HG03520 (cell line): ENCODE measurements around the gene ULBP2.

Experiments used
- ATAC-seq: cut with Tn5 transposase; IDR thresholded peaks from one replicate; pipeline ENCODE4 v1.9.1; 2021; ENCODE audit warnings: mild to moderate bottlenecking, moderate library complexity; ENCODE audit not compliant: unreplicated experiment

The ULBP2 gene

GRCh38 chr6:149941583-149942460, at the start of gene ULBP2:
TSS of gene ULBP2 (plus strand) at chr6:149942014. CDS start at chr6:149942073, 59 bp downstream.
- ATAC-seq: peak; percentile 35

- ATAC-seq: no peak
These were observed 46.7 kb upstream of the ULBP2 start for GRCh38 chr6:149895048-149895590.

DNA sequence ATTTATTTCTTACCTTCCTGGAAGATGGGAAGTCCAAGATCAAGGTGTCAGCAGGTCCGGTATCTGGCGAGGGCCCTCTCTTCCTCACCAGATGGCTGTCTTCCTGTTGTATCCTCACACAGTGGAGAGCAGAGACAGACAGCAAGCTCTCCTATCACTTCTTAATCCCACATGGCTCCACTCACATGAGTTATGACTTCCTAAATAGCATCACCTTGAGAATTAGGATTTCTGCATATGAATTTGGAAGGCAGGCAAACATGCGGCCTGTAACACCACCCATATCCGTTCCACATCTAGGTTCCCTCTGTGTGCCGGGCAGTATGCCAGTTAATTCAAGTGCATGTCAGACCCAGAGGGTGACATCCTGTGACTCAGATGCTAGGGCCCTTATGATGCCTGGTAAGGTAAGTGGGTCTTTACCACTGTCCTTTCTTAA, 46.0 kb upstream of the ULBP2 start:
- no peak for ATAC-seq

GRCh38 chr6:149896491-149896890, 45.3 kb upstream of the ULBP2 start:
- no peak for ATAC-seq

DNA sequence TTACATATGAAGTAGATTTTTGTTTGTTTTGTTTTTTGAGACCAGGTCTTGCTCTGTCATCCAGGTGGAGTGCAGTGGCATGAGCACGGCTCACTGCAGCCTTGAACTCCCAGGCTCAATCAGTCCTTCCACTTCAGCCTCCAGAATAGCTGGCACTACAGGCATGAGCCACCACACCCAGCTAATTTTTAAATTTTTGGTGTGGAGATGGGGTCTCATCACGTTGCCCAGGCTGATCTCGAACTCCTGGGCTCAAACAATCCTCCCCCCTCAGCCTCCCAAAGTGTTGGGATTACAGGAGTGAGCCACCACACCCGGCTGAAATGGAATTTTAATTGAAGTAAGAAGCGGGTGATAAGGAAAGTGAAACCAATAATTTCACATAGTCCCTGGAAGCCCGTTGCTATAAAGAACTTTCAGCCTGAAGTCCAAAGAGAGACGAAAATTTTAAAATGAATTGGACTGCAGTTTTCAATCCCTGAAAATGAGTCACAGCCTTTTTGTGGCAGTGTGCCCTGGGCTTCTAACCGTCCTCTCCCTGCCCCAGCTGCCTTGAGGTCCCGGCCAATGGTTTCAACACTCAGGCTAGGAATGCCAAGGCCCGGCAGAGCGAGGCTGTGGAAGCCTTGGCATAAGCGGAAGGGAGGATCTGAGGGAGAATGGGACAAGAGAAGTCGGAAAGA, 44.7 kb upstream of the ULBP2 start:
- no peak for ATAC-seq

DNA sequence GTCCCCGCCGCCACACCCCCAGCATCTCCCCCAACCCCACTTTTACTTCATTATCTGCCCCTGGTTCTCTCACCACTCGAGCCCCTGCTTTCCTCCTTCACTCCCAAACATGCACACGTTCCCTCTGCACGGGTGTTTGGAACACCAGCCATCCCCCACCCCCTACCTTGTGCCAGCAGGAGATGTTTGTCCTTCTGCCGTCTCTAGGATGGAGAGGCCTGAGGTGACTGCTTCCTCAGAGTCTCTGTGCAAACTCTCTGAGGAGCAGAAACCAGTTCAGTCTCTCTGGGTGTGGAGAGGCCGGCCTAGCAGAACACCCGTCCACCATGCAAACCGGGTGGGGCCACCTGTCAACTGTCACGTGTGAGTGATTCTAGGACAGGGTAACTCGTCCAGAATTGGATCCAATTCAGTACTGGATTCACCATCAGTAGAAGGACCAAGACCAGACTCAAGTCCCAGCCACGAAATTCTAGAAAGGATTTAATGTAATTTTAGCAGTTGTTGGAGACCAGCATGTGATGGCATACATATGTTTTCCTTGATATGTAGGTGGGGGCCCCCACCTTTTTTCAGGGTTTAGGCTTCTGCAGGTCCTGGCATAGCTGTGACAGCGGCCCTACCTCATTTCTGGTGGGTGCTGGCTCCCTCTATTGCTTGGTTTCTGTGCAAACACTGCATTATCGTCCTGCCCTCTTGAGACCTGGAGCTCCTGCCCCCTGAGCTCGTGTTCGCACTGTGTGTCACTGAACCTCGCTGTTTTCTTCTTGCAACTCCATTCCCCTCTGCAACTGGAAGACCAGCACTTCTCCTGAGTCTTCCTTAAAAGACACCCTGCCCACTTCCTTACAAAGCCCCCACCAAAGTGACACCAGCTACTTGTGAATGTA, 43.7 kb upstream of the ULBP2 start, which contains the start of gene RAET1E:
Gene RAET1E (minus strand): TSS at position 259 of the 890 bp plus-strand sequence. CDS start 7,212 bp downstream, outside the sequence.
- ATAC-seq: no peak

DNA sequence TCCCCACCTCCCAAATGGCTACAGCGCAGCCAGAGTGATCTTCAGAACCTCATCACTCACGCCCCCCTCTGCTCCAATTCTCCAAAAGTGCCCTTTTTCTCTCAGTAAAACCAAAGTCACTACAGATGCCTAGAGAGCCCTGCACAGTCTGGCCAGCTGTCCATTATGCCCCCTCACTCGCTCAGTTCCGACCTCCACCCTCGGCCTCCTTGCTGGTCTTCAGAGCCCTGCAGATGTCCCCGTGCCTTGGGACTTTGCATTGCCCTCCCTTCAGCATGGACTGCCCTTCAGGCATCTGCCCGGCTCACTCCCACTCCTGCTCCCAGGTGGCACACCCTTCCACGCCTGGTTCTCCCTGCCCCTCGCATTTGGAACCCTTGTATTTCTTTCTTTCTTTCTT, 42.8 kb upstream of the ULBP2 start:
- no peak for ATAC-seq

DNA sequence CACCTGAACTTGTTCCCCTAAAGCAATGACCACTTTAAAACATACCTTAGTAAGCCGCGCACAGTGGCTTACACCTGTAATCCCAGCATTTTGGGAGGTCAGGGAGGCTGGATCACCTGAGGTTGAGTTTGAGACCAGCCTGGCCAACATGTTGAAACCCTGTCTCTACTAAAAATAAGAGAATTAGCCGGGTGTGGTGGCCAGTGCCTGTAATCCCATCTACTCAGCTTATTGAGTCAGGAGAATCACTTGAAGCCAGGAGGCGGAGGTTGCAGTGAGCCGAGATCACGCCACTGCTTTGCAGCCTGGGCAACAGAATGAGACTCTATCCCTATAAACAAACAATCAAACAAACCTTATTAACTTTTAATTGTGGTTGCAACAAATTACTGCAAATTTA, 42.3 kb upstream of the ULBP2 start:
- no peak for ATAC-seq

GRCh38 chr6:149899926-149900619, 41.7 kb upstream of the ULBP2 start:
- no peak for ATAC-seq

DNA sequence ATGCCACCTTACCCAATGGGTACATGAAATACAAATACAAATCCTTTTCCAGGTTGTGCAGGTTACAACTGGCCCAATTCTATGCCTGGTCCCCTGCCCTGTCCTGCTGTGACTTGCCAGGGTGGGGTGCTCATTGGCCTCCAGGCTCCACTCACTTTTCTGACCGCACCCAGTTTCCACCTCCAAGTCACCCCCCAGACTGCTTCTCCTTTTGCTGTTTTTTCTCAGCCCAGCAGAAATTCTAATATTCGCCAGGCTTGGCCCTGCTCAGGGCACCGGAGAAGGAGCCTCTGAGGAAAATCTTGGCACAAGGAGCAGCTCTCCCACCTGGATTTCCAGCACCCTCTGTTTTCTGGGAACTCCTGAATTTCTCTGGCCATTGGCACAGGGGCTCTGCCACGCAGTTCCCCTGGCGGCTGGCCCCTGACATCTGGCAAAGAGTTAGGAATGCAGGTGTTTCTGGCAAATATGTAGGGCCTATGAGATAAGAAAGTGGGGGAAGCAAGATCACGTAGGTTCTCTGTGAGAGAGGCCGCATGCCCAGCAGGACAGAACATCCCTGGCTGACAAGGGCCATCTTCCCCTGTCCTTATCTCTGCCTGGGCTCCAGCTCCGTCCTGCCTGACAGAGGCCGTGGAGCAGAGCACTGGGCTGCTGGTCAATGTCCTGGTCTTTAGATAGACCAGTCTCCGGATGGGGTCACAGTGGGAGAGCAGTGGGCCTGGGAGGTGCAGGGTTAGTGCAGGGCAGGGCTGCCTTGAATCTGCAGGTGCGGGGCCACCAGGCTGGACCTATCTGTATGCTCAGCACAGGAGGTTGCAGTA, 41.0 kb upstream of the ULBP2 start:
- no peak for ATAC-seq

- ATAC-seq: no peak
These were observed 40.2 kb upstream of the ULBP2 start for GRCh38 chr6:149901444-149902140.

GRCh38 chr6:149903938-149904611, 37.7 kb upstream of the ULBP2 start:
- no peak for ATAC-seq

- ATAC-seq: no peak
These were observed 37.0 kb upstream of the ULBP2 start for GRCh38 chr6:149904661-149905370.

GRCh38 chr6:149905371-149905910, 36.4 kb upstream of the ULBP2 start:
- ATAC-seq: no peak

DNA sequence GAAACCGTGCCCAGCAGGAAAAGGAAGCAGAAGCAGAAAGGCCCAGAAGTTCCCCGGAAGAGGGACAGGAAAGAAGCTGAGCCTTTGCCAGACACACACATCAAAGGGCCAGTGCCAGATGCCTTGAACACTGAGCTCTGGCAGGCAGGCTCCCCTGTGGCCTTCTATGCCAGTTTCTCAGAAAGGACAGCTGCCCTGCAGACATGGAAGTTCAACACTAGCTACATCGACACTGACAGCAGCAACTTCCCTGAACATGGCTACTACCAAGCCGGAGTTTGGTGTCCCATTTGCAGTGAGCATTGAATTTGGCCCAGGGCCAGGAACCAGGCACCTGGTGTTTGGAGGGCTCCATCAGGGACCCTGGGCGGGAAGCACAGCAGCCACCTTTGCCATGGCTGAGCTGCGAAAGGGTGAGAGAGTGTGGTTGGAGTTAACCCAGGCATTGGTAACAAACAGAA, 35.9 kb upstream of the ULBP2 start:
- ATAC-seq: no peak

DNA sequence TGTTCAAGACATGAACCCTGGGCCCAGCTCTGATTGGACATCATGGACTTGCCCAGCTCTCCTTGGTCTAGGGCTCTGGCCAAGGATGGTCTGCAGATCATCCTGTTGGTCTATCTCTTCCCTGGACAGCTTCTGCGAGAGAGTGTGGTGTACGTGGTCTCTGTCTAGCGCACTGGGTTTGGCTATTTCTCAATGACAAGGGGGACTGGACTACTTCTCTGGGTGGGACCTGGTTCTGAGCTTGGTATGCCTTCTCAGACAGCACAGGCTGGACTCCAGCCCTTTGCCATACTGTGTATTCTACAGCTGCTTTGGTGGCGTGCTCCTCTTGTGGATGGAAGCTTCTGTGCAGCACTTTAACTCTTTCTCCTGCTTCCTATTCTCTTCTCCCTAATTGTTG, 35.4 kb upstream of the ULBP2 start:
- ATAC-seq: no peak

DNA sequence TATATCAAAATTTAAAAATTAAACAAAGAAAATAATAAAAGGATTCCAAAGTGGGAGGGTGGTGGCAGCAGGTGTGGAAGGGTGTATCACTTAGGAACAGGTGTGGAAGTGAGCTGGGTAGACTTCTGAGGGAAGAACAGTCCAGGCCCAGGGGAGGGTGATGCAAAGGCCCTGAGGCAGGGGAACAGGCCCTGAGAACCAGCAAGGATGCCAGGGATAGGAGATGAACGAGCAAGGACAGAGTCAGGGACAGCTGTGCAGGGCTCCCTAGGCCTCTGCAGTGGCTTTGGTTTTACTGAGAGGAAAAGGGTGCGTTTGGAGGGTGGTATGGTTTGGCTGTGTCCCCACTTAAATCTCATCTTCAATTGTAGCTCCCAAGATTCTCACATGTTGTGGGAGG, 34.5 kb upstream of the ULBP2 start:
- ATAC-seq: no peak
